Embryonic facial prominence (tissue), 1 donor: ENCODE results near the gene TSPAN17.

ENCODE experiments used
- DNase-seq: peaks from one replicate; pipeline ENCODE4 v3.0.0-alpha.2; 2016; ENCODE audit errors: extremely low spot score

TSPAN17 gene

GRCh38 chr5:176621661-176622079 is 25.6 kb upstream of the TSPAN17 start:
- no peak for DNase-seq

GRCh38 chr5:176624142-176624541 is 23.1 kb upstream of the TSPAN17 start:
- DNase-seq = no peak

- DNase-seq = no peak
These were observed 22.3 kb upstream of the TSPAN17 start for GRCh38 chr5:176624938-176625337.

GRCh38 chr5:176625512-176625911 is 21.8 kb upstream of the TSPAN17 start:
- DNase-seq = no peak

- DNase-seq = no peak
These were observed 21.1 kb upstream of the TSPAN17 start for GRCh38 chr5:176625966-176626875.

GRCh38 chr5:176626876-176627236 is 20.4 kb upstream of the TSPAN17 start:
- DNase-seq = no peak

GRCh38 chr5:176627582-176627981 is 19.7 kb upstream of the TSPAN17 start:
- no peak for DNase-seq

- DNase-seq = no peak
These were observed 18.7 kb upstream of the TSPAN17 start for GRCh38 chr5:176628406-176629228.

- DNase-seq = no peak
These were observed 17.9 kb upstream of the TSPAN17 start for GRCh38 chr5:176629317-176629852.

- DNase-seq = no peak
These were observed 17.2 kb upstream of the TSPAN17 start, which contains the start of the genes EIF4E1B and SNCB for GRCh38 chr5:176629853-176630680. Gene EIF4E1B (plus strand): TSS chr5:176630675. CDS start chr5:176642788, 12,113 bp downstream. Gene SNCB (minus strand): TSS chr5:176630534. CDS start chr5:176629654, 880 bp downstream.

- no peak for DNase-seq
These were observed 16.5 kb upstream of the TSPAN17 start for GRCh38 chr5:176630681-176631222.

GRCh38 chr5:176631383-176632200 is 15.7 kb upstream of the TSPAN17 start:
- DNase-seq = no peak

- DNase-seq = no peak
These were observed 14.5 kb upstream of the TSPAN17 start for GRCh38 chr5:176632745-176633144.

- DNase-seq = no peak
These were observed 13.7 kb upstream of the TSPAN17 start for GRCh38 chr5:176633598-176633997.

GRCh38 chr5:176636426-176636825 is 10.9 kb upstream of the TSPAN17 start:
- DNase-seq = no peak

- no peak for DNase-seq
These were observed 9.7 kb upstream of the TSPAN17 start for GRCh38 chr5:176637556-176637955.

- no peak for DNase-seq
These were observed 8.8 kb upstream of the TSPAN17 start for GRCh38 chr5:176638437-176638836.

- DNase-seq = no peak
These were observed 8.1 kb upstream of the TSPAN17 start for GRCh38 chr5:176639208-176639607.

- DNase-seq = no peak
These were observed 7.3 kb upstream of the TSPAN17 start for GRCh38 chr5:176639981-176640380.

- DNase-seq = no peak
These were observed 6.7 kb upstream of the TSPAN17 start for GRCh38 chr5:176640616-176641015.
